Tibial nerve (tissue), 4 donors: ENCODE data around the gene TRA2A.

ENCODE experiments used
- EP300 ChIP-seq, 2 donors: sonication (generic); formaldehyde crosslinking; IDR thresholded peaks; one replicate each; pipeline ENCODE4 v1.6.1; 2017; ENCODE audit warnings: antibody characterized with exemption in 2 of 2, mild to moderate bottlenecking in 1 of 2
- TF ChIP-seq, protein P1 (sequence below), 5 experiments: fragments of 200-600 bp in 3 of 5; fragments of 450-650 bp in 2 of 5; sonication (generic) in 3 of 5; IDR thresholded peaks; one replicate each; pipeline ENCODE4 v1.5.1; 2016 to 2019; ENCODE audit warnings: antibody characterized with exemption in 5 of 5, mild to moderate bottlenecking in 3 of 5, moderate library complexity in 2 of 5

DNA sequence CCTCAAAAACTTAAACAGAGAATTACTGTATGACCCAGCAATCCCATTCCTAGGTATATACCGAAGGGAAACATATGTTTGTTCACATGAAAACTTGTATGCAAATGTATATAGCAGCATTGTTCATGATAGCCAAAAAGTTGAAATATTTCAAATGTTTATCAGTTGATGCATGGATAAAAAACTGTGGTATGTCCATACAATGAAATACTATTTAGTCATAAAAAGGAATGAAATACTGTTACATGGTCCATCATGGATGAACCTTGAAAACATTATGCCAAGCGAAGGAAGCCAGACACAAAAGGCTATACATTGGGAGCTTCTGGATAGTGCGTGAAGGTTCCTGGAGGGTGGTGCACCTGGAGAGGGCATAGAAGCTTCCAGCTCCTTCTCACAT is 11.0 kb upstream of the TRA2A start:
- TF ChIP-seq, protein P1, sequence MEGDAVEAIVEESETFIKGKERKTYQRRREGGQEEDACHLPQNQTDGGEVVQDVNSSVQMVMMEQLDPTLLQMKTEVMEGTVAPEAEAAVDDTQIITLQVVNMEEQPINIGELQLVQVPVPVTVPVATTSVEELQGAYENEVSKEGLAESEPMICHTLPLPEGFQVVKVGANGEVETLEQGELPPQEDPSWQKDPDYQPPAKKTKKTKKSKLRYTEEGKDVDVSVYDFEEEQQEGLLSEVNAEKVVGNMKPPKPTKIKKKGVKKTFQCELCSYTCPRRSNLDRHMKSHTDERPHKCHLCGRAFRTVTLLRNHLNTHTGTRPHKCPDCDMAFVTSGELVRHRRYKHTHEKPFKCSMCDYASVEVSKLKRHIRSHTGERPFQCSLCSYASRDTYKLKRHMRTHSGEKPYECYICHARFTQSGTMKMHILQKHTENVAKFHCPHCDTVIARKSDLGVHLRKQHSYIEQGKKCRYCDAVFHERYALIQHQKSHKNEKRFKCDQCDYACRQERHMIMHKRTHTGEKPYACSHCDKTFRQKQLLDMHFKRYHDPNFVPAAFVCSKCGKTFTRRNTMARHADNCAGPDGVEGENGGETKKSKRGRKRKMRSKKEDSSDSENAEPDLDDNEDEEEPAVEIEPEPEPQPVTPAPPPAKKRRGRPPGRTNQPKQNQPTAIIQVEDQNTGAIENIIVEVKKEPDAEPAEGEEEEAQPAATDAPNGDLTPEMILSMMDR (IDR thresholded peaks at IDR 0.05): no peak
- no peak for TF ChIP-seq EP300 (IDR thresholded peaks at IDR 0.05)
